Panc1 (cell line): Measurements from ENCODE around the gene ASMT.

Experiments used
- POLR2AphosphoS5 ChIP-seq: IDR thresholded peaks from 2 replicates; pipeline ENCODE4 v1.6.1; 2012; ENCODE audit warnings: mild to moderate bottlenecking, low read depth, low read length, moderate library complexity
- TCF7L2 ChIP-seq: IDR thresholded peaks from 2 replicates; pipeline ENCODE4 v1.6.1; 2011; ENCODE audit warnings: mild to moderate bottlenecking, low read depth, low read length, inconsistent platforms
- TF ChIP-seq, protein P1 (sequence below): fragments of 450-650 bp; IDR thresholded peaks from 2 replicates; pipeline ENCODE4 v1.5.1; 2017; ENCODE audit warnings: mild to moderate bottlenecking

DNA sequence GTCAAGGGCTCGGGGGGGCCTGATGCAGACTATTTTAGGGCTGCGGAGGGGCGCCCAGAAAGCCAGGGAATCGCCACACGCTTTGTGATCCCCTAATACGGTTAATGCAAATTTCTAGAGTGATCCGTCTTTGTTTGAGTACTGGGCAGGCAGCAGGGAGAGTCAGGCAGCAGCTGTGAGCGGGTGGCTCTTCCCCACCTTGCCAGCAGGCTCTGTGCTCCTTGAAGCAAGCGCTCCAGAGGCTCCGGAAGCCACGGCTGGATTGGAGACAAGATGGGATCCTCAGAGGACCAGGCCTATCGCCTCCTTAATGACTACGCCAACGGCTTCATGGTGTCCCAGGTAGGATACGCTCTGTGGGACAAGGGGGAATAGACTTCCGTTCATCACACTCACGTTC lies at the start of gene ASMT:
- TF ChIP-seq, protein P1, sequence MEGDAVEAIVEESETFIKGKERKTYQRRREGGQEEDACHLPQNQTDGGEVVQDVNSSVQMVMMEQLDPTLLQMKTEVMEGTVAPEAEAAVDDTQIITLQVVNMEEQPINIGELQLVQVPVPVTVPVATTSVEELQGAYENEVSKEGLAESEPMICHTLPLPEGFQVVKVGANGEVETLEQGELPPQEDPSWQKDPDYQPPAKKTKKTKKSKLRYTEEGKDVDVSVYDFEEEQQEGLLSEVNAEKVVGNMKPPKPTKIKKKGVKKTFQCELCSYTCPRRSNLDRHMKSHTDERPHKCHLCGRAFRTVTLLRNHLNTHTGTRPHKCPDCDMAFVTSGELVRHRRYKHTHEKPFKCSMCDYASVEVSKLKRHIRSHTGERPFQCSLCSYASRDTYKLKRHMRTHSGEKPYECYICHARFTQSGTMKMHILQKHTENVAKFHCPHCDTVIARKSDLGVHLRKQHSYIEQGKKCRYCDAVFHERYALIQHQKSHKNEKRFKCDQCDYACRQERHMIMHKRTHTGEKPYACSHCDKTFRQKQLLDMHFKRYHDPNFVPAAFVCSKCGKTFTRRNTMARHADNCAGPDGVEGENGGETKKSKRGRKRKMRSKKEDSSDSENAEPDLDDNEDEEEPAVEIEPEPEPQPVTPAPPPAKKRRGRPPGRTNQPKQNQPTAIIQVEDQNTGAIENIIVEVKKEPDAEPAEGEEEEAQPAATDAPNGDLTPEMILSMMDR, result no peak
- TF ChIP-seq POLR2AphosphoS5 (no peak), TCF7L2 (no peak)
